ENCODE data around the gene OR2A42. TPM values are rescaled to one million over a fixed set of nuclear protein-coding genes. Genes with fewer than 3 reads are reported as not detected.
A peak's percentile ranks its signal among the peaks of the same experiment; 100 is the strongest.
"Not testable (repeated sequence)": the region's sequence is repeated elsewhere in the genome, so short reads cannot be mapped to it uniquely, and the experiment has no call there.

Gene OR2A42, protein sequence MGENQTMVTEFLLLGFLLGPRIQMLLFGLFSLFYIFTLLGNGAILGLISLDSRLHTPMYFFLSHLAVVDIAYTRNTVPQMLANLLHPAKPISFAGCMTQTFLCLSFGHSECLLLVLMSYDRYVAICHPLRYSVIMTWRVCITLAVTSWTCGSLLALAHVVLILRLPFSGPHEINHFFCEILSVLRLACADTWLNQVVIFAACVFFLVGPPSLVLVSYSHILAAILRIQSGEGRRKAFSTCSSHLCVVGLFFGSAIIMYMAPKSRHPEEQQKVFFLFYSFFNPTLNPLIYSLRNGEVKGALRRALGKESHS
- polyA plus RNA-seq (2014; cell fraction: cytosol; rRNA removed), result not detected in 2 replicates
- not detected in 2 replicates for polyA plus RNA-seq (2014; cell fraction: nucleus; rRNA removed)

DNA sequence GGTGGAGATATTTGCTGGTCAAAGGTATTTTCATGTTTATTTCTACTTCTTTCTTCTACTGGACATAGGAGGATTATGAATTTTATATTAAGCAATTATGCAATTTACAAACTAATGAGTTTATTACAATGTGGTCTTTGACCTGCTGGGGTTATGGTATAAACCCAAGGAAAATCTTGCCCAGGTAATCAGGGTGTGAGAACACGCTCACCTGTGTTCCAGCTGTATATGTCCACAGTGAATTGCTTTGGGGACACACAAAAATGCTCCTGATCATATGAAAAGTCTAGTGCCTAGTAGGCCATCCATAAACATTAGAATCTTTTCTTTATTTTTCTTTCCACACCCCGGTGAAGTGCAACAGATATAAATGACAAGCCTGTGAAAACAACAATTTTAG lies at the start of gene OR2A42:
Gene OR2A42, minus strand, starts transcription at position 241 of the 400 bp plus-strand sequence. CDS start 6,762 bp downstream, outside the sequence.
- not testable (repeated sequence) for DNase-seq (ENCODE audit: low spot score)

GRCh38 chr7:144287171-144287784 lies 47.9 kb upstream of the OR2A42 start:
- not testable (repeated sequence) for DNase-seq (ENCODE audit: low spot score)

DNA sequence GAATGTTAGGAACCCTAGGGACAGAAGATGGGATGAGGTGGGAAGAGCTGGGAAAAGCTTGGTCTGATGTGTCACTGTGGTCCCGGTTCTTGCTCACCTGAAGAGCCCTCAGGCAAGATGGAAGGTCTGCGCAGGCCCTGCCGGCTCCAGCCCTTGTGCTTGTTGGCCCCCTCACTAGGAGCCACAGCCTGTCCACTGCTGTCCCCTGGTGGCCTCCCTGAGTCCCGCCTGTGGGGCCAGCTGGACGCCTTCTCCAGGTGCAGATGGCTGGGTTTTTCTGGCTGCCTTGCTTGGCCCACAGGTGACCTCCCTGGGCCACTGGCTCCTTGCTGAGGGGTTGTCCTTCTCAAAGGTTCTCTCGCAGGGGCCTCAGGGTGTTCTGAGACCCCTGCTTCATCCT lies 44.3 kb upstream of the OR2A42 start:
- DNase-seq (ENCODE audit: low spot score), result not testable (repeated sequence)

DNA sequence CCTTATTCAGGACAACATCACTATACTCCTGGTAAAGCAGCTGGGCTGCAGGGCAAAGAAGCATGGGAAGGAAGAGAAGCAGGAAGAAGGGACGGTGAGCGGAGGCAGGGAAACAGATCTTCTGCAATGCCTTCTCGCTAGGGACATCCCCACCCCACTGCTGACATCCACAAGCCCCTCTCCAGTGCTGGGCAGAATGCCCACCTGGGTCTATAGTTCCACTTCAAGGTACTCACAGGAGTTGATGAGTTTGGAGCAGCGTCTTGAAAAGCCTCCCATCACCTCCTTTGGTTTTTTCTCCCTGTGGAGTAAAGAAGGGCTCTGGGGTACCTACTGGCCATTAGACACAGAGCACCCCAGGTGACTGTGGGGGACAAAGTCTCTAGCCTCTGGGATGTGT lies 43.1 kb upstream of the OR2A42 start:
- not testable (repeated sequence) for DNase-seq (ENCODE audit: low spot score)

DNA sequence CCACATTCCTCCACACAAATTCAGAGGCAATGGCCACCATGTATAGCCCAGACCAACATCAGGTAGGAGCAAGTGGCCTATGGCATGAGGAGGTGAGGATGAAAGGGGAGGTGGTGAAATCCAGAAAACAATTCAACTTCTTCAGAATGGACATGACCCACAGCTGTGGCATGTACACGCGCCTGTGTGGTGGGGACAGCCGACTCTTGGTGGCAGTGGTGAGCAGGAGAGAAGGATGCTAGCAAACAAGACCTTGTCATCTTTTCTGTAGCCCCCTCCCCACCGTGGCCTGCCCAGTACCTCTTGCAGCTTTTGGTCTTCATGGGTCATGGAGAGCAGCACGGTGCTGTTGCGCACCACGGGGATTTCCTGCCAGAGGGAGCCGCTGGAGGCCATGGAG lies 42.6 kb upstream of the OR2A42 start:
- not testable (repeated sequence) for DNase-seq (ENCODE audit: low spot score)

GRCh38 chr7:144280010-144280409 lies 40.6 kb upstream of the OR2A42 start:
- DNase-seq (ENCODE audit: low spot score), result not testable (repeated sequence)

- not testable (repeated sequence) for DNase-seq (ENCODE audit: low spot score)
Observed at GRCh38 chr7:144275281-144275680, 35.9 kb upstream of the OR2A42 start.

- DNase-seq (ENCODE audit: low spot score), result not testable (repeated sequence)
Observed at GRCh38 chr7:144269188-144269587, 29.8 kb upstream of the OR2A42 start, which contains the start of gene CTAGE8. Gene CTAGE8, minus strand, starts transcription at chr7:144269288. Its CDS starts 38 bp downstream, at chr7:144269250.

DNA sequence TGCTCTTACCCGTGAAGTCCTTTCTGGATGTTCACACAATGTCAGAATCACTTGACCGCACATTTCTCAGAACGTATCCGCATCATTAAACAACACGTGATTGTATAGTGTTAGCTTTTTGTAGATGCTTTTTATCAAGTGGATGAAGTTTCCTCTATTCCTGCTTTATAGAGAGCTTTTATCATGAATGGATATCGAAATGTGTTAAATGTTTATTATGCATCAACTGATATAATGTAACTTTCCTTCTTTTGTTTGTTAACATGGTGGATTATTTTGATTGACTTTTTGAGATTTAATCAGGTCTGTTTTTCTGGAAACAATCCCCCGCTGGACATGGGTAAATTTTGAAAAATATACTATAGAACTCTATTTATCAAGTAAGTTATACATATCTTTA lies 25.3 kb upstream of the OR2A42 start, which contains the start of gene OR2A7:
Gene OR2A7, minus strand, starts transcription at position 101 of the 400 bp plus-strand sequence. CDS start 5,164 bp downstream, outside the sequence.
- not testable (repeated sequence) for DNase-seq (ENCODE audit: low spot score)

DNA sequence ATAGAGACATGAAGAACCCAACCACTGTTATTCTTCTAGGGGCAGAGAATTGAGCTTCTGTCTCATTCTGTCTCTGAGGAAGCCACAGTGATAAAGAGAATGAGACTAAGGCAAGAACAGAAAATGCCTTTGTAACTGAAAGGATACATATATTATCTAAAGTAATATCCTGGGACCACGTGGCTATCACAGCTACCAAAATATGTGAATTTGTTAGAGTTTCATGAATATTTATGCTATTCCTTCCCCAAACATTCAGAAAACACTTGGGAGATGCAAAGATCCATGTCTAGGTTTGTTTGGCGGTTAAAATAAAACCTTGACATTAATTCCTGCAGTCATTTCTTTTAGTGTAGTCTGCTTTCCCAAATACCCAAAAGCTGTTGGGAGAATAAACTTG lies 22.7 kb upstream of the OR2A42 start:
- DNase-seq (ENCODE audit: low spot score), result not testable (repeated sequence)

- not testable (repeated sequence) for DNase-seq (ENCODE audit: low spot score)
Observed at GRCh38 chr7:144259067-144259466, 19.7 kb upstream of the OR2A42 start.

DNA sequence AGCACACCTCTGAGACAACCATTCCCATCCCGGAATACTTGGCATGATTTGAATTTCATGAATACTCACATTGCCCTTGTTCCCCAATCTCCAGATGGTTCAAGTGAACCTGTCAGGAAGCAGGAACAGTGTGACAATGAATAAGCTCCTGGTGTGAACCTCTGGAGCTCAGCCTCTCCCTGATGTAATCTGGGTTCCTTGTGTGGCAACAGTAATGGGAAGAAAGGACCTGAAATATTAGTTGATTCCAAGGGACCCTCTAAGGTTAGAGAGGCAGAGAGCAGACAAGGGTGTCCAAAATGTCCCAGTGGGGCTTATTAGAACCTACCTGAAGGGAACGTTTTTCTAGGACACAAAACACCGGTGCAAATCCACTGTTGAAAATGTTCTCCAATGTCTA lies 16.7 kb upstream of the OR2A42 start:
- DNase-seq (ENCODE audit: low spot score), result peak; percentile 0

GRCh38 chr7:144255471-144255897 lies 16.1 kb upstream of the OR2A42 start:
- peak; percentile 0 for DNase-seq (ENCODE audit: low spot score)

- DNase-seq (ENCODE audit: low spot score), result not testable (repeated sequence)
Observed at GRCh38 chr7:144252307-144252706, 12.9 kb upstream of the OR2A42 start.

- not testable (repeated sequence) for DNase-seq (ENCODE audit: low spot score)
Observed at GRCh38 chr7:144247674-144248330, 8.4 kb upstream of the OR2A42 start.

DNA sequence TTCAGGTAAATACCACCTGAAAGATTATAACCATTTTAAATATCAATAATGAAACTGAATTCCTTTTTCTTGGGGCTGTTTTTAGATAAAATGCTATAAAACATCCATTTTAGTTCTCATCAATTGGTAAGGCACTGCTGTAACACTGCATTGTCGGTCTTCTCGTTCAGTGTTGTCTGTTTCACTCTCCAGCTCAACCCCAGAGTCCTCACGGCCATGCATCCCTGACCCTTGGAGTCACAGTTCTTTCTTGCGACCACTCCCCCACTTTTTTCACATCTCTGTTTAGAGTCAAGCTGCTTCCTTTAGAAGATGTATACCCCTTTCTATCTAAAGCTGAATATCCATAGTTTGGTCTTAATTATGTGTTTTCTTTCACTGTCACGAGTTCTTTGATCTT lies 7.6 kb upstream of the OR2A42 start:
- not testable (repeated sequence) for DNase-seq (ENCODE audit: low spot score)

- not testable (repeated sequence) for DNase-seq (ENCODE audit: low spot score)
Observed at GRCh38 chr7:144245372-144245771, 6.0 kb upstream of the OR2A42 start.

GRCh38 chr7:144238530-144239082 lies 799 bp downstream of the OR2A42 start:
- DNase-seq (ENCODE audit: low spot score), result not testable (repeated sequence)

DNA sequence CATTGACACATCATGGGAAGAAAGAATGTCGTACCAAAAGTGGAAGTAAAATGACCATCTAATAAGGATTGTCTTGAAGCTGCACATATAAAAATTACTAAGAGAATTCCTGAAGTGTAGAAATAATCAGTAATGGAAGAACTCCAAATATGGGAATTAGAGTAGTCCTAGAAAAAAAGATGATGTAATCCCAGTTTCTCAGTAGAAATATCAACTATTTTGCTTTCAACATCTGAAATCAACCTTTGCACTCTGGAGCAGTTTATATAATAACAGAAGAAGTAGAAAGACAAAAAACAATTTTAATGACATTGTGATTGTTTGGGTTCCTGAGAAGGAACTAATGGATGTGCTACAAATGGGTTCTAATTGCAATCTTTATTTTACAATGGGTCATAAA lies 6.4 kb downstream of the OR2A42 start:
- not testable (repeated sequence) for DNase-seq (ENCODE audit: low spot score)

GRCh38 chr7:144231027-144231426 lies 8.4 kb downstream of the OR2A42 start:
- DNase-seq (ENCODE audit: low spot score), result not testable (repeated sequence)

DNA sequence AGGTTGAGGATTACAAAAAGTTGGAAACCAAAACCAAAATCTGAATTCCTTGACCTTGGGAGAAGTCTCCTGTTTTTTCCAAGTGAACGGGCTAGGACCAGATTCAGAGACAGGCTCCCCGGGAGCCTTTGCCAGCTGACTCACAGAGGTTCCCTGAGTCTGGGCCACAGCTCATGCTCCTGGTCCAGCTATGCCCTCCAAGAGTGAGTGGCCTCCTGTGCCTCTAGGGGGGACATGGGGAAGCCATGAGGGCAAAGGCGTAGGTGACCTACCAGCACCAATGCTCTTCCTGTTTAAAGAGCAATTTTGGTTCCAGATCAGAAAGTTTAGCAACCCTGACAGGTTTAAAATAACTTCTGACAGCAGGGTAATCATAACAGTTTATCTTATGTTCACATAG lies 10.6 kb downstream of the OR2A42 start:
- not testable (repeated sequence) for DNase-seq (ENCODE audit: low spot score)
